Smooth muscle cell (in vitro differentiated cells): ENCODE measurements around the gene SYNDIG1. TPM values are rescaled to one million over a fixed set of nuclear protein-coding genes. Genes with fewer than 3 reads are reported as not detected.

Experiments used
- DNase-seq: peaks from one replicate; lab custom pipeline; 2025; ENCODE audit not compliant: unreplicated experiment; lab: John Stamatoyannopoulos, UW
- H2AFZ ChIP-seq: fragments of 200-600 bp; sonication (generic); 2 replicates; pipeline ENCODE4 v1.6.0; 2016; ENCODE audit warnings: antibody characterized with exemption, low read depth, mild to moderate bottlenecking
- H3F3A ChIP-seq: fragments of 200-600 bp; sonication (generic); 2 replicates; pipeline ENCODE4 v1.6.0; 2017; ENCODE audit warnings: antibody characterized with exemption, low read depth
- H3K27ac ChIP-seq: fragments of 200-600 bp; sonication (generic); 2 replicates; pipeline ENCODE4 v1.5.1; 2016; ENCODE audit warnings: low read depth, mild to moderate bottlenecking
- H3K27me3 ChIP-seq: fragments of 200-600 bp; sonication (generic); 2 replicates; pipeline ENCODE4 v1.6.1; 2016; ENCODE audit warnings: low read depth, mild to moderate bottlenecking
- H3K36me3 ChIP-seq: fragments of 200-600 bp; sonication (generic); 2 replicates; pipeline ENCODE4 v1.5.1; 2016; ENCODE audit warnings: low read depth
- H3K4me1 ChIP-seq: fragments of 200-600 bp; sonication (generic); 2 replicates; pipeline ENCODE4 v1.5.1; 2016; ENCODE audit warnings: low read depth
- H3K4me2 ChIP-seq: fragments of 200-600 bp; sonication (generic); 2 replicates; pipeline ENCODE4 v1.6.0; 2016; ENCODE audit warnings: mild to moderate bottlenecking
- H3K4me3 ChIP-seq: fragments of 200-600 bp; sonication (generic); 2 replicates; pipeline ENCODE4 v1.5.1; 2016; ENCODE audit warnings: mild to moderate bottlenecking
- H3K79me2 ChIP-seq: fragments of 200-600 bp; sonication (generic); 2 replicates; pipeline ENCODE4 v1.6.0; 2016; ENCODE audit warnings: low read depth, mild to moderate bottlenecking
- H3K9ac ChIP-seq: fragments of 200-600 bp; sonication (generic); 2 replicates; pipeline ENCODE4 v1.6.0; 2016; ENCODE audit warnings: low read depth
- H3K9me3 ChIP-seq: fragments of 200-600 bp; sonication (generic); replicated peaks from 2 replicates; pipeline ENCODE4 v1.5.1; 2016; ENCODE audit warnings: low read depth
- H4K20me1 ChIP-seq: fragments of 200-600 bp; sonication (generic); 2 replicates; pipeline ENCODE4 v1.6.0; 2016; ENCODE audit warnings: low read depth
- WGBS: methylation state at CpG from one replicate; pipeline ENCODE4 v1.1.7; 2016; ENCODE audit warnings: low lambda C conversion rate; 5-methylcytosine and 5-hydroxymethylcytosine counted together
- polyA plus RNA-seq: library from polyadenylated mRNA; unstranded; fragments of >200 nt; fragmentation: Nextera tagmentation; extraction: Ambion mirVana; gene quantifications from 2 replicates; pipeline ENCODE4 v1.2.1, GENCODE V29; 2016
- total RNA-seq: library from RNA; depleted of rRNA; stranded (reverse); fragments of >200 nt; gene quantifications from 2 replicates; pipeline ENCODE4 v1.2.3, GENCODE V29; 2014
- TF ChIP-seq, protein P1 (sequence below): fragments of 200-600 bp; sonication (generic); IDR thresholded peaks from 2 replicates; pipeline ENCODE4 v1.5.1; 2017; ENCODE audit warnings: borderline replicate concordance, mild to moderate bottlenecking, antibody characterized with exemption; ENCODE audit not compliant: insufficient read depth, poor library complexity, severe bottlenecking

SYNDIG1 gene
- total and polyA plus RNA-seq, 2 experiments from 2014 or later = 1.8 to 2.2 TPM

DNA sequence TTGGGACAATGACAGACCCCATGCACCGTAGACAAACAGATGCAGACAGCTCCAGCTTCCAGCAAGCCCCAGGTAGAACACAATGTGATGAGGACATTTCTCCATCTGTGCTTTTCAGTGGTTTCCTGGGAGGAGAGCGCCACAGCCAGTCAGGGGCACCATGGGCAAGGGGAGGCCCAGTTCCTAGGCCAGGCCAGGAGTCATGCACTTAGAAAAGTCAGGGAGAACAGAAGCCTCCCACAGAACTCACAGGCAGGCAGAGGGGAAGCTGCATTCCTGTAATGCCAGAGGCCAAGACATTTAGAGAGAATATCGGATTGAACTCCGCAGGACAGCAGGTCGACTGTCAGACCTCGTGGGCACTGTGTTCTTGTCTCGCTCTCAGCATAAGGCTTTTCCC, 9.2 kb downstream of the SYNDIG1 start:
- H3K9me3 ChIP-seq = no peaks in the 10 kb centered on the region
- WGBS = 90% methylated on average over 7 of the region's 7 CpGs
- TF ChIP-seq, protein P1, sequence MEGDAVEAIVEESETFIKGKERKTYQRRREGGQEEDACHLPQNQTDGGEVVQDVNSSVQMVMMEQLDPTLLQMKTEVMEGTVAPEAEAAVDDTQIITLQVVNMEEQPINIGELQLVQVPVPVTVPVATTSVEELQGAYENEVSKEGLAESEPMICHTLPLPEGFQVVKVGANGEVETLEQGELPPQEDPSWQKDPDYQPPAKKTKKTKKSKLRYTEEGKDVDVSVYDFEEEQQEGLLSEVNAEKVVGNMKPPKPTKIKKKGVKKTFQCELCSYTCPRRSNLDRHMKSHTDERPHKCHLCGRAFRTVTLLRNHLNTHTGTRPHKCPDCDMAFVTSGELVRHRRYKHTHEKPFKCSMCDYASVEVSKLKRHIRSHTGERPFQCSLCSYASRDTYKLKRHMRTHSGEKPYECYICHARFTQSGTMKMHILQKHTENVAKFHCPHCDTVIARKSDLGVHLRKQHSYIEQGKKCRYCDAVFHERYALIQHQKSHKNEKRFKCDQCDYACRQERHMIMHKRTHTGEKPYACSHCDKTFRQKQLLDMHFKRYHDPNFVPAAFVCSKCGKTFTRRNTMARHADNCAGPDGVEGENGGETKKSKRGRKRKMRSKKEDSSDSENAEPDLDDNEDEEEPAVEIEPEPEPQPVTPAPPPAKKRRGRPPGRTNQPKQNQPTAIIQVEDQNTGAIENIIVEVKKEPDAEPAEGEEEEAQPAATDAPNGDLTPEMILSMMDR = no peak
- H4K20me1 ChIP-seq = no peaks in the 10 kb centered on the region
- no peak for DNase-seq
- no peak overlapping the region for H3K4me2 ChIP-seq
- H3F3A ChIP-seq = no peaks in the 10 kb centered on the region
- no peak overlapping the region for H2AFZ ChIP-seq
- no peak overlapping the region for H3K27ac ChIP-seq
- H3K4me1 ChIP-seq = no peaks in the 10 kb centered on the region
- no peak overlapping the region for H3K9ac ChIP-seq
- H3K4me3 ChIP-seq = no peak overlapping the region
- H3K79me2 ChIP-seq = no peaks in the 10 kb centered on the region
- no peaks in the 10 kb centered on the region for H3K27me3 ChIP-seq
- H3K36me3 ChIP-seq = no peaks in the 10 kb centered on the region

DNA sequence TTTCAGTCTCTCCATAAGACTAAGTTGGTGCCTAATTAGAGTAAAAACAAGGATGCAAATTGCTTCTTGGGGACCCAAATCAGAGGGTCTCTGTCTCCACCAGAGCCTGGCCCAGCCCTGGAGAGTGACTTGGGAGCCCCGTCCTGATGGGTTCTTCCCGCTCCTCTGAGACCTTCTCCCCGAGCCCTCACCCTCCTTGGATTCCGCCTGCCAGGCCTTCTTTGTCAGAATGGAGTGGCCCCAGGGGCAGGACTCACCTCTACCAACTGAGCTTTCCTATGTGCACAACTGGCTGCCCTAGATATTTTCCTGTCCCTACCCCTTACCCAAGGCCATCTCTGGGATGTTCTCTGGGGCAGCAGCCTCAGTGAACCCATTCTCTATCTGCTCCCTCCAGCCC, 9.7 kb downstream of the SYNDIG1 start:
- Histone ChIP-seq H3K79me2 (no peaks in the 10 kb centered on the region), H2AFZ (no peak overlapping the region), H3F3A (no peaks in the 10 kb centered on the region), H3K4me2 (no peak overlapping the region), H3K27me3 (no peaks in the 10 kb centered on the region), H4K20me1 (no peaks in the 10 kb centered on the region), H3K36me3 (no peaks in the 10 kb centered on the region), H3K27ac (no peak overlapping the region), H3K4me3 (no peak overlapping the region), H3K4me1 (no peaks in the 10 kb centered on the region), H3K9me3 (no peaks in the 10 kb centered on the region), H3K9ac (no peak overlapping the region)
- 90% methylated on average over 4 of the region's 4 CpGs for WGBS
- no peak for DNase-seq
- TF ChIP-seq, protein P1 = no peak

DNA sequence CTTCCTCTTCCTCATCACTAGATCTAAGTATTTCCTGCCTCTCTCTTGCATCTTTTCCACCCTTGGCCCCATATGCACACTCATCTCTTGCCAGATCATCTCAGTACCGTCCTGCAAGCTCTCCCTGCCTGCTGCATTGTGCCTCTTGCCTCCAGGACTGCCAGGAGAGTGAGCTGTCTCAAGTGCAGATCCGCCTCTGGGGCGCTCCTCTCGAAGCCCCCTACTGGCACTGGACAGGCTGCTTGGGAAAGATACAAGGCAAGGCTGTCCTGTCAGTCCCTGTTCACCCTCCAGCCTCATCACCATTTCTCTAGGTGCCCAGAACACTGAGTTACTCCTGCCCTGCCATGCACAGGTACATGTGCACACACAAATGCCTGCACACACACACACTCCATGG, 10.2 kb downstream of the SYNDIG1 start:
- H3K79me2 ChIP-seq = no peaks in the 10 kb centered on the region
- H3K27me3 ChIP-seq = no peaks in the 10 kb centered on the region
- TF ChIP-seq, protein P1 = no peak
- no peak overlapping the region for H3K4me3 ChIP-seq
- no peak overlapping the region for H3K9ac ChIP-seq
- no peak overlapping the region for H3K27ac ChIP-seq
- no peaks in the 10 kb centered on the region for H3F3A ChIP-seq
- DNase-seq = no peak
- no peak overlapping the region for H2AFZ ChIP-seq
- no peaks in the 10 kb centered on the region for H4K20me1 ChIP-seq
- H3K36me3 ChIP-seq = no peaks in the 10 kb centered on the region
- H3K4me2 ChIP-seq = no peak overlapping the region
- H3K9me3 ChIP-seq = no peaks in the 10 kb centered on the region
- no peaks in the 10 kb centered on the region for H3K4me1 ChIP-seq
- WGBS = 82% methylated on average over 4 of the region's 4 CpGs

DNA sequence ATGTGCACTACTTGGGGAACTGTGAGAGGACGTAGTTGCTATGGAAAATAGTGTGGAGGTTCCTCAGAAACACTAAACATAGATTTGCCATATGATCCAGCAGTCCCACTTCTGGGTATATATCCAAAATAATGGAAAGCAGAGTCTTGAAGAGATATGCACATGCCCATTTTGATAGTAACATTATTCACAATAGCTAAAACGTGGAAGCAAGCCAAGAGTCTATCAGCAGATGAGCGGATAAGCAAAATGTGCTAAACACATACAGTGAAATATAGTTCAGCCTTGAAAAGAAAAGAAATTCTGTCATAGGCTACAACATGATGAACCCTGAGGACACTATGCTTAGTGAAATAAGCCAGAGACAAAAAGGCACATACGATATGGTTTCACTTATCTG, 11.1 kb downstream of the SYNDIG1 start:
- Histone ChIP-seq H4K20me1 (no peaks in the 10 kb centered on the region), H3F3A (no peaks in the 10 kb centered on the region), H3K79me2 (no peaks in the 10 kb centered on the region), H3K27ac (no peak overlapping the region), H3K4me2 (no peak overlapping the region), H2AFZ (no peak overlapping the region), H3K9me3 (no peaks in the 10 kb centered on the region), H3K36me3 (no peaks in the 10 kb centered on the region), H3K4me3 (no peak overlapping the region), H3K9ac (no peak overlapping the region), H3K27me3 (no peaks in the 10 kb centered on the region), H3K4me1 (no peaks in the 10 kb centered on the region)
- WGBS = 89% methylated on average over 4 of the region's 4 CpGs
- TF ChIP-seq, protein P1 = no peak
- no peak for DNase-seq
